ENCODE measurements around the gene COL18A1. TPM values are rescaled to one million over a fixed set of nuclear protein-coding genes. Genes with fewer than 3 reads are reported as not detected.
A peak's percentile ranks its signal among the peaks of the same experiment; 100 is the strongest.

The COL18A1 gene
- total and polyA plus RNA-seq, 4 donors: 62.5 to 309 (median 95.0) TPM

DNA sequence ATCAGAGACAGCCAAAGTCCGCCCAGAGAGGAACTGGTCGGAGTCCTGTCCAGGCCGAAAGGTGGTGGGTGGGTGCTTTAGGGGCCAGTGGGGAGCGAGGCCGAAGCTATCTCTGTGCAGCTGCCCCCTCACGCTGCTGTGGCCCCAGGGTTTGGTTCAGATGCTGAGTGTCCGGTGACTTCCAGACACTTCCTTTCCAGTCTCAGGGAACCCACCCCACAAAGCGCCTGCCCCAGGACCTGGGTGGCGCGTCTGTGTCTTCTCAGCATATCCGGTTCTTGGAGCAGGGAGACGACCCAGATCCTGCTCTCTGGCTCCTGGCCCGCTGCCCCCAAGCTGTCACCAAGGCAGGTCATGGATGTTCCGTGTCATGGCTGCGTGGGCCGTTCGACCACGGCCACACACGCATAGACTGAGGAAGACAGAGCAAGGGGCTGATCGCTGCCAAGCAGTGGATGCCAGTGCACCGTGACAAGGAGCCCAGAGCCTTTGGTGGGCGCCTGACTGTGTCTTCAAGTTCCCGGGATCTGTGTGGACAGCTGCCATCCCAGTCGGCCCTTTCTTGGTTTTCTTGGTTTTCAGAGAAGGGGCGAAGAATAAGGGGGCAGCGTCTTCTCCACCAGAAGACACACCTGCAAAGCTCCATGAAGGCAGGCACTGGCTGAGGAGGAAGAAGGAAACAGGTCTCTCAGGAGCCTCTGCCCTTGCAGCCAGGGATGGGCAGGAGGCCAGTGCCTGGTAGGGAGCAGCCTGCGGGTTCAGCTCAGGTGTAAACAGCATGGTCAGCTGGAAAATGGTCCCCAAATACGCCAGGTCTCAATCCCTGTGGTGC is 22.9 kb upstream of the COL18A1 start:
- Histone ChIP-seq H3K4me3 (ENCODE audit: low read depth, low read length) (no peak overlapping the region), H3K4me1 (ENCODE audit: control insufficient read depth, insufficient read depth, low read length) (peaks cover 25% of the 10 kb centered on the region), H3K9me3 (ENCODE audit: control insufficient read depth, insufficient read depth, low read length) (peaks cover 2% of the 10 kb centered on the region), H3K36me3 (ENCODE audit: control insufficient read depth, insufficient read depth, low read length) (no peaks in the 10 kb centered on the region), H3K27me3 (ENCODE audit: control insufficient read depth, insufficient read depth, low read length) (no peaks in the 10 kb centered on the region), H3K27ac (ENCODE audit: low read depth, low read length) (no peak overlapping the region)
- DNase-seq (ENCODE audit: low read depth in 4 of 6, low spot score in 6 of 6): no peak
- WGBS (ENCODE audit: insufficient coverage): 90% methylated on average over 22 of the region's 28 CpGs

DNA sequence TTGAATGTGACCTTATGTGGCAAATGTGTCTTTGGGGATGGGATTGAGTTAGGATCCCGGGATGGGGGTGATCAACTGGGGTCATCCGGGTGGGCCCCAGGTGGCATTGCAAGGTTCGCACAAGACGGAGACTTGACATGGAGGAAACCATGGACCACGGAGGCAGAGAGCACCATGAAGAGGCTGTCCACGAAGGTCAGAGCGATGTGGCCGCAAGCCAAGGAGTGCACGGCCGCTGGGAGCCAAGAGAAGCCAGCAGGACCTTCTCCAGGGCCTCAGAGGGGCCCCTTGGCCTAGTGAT is 22.3 kb upstream of the COL18A1 start:
- Histone ChIP-seq H3K27ac (ENCODE audit: low read depth, low read length) (no peak overlapping the region), H3K36me3 (ENCODE audit: control insufficient read depth, insufficient read depth, low read length) (no peaks in the 10 kb centered on the region), H3K4me1 (ENCODE audit: control insufficient read depth, insufficient read depth, low read length) (peaks cover 31% of the 10 kb centered on the region), H3K9me3 (ENCODE audit: control insufficient read depth, insufficient read depth, low read length) (no peaks in the 10 kb centered on the region), H3K27me3 (ENCODE audit: control insufficient read depth, insufficient read depth, low read length) (no peaks in the 10 kb centered on the region), H3K4me3 (ENCODE audit: low read depth, low read length) (no peak overlapping the region)
- DNase-seq (ENCODE audit: low read depth in 4 of 6, low spot score in 6 of 6): no peak
- 95% methylated on average over 10 of the region's 10 CpGs for WGBS (ENCODE audit: insufficient coverage)

DNA sequence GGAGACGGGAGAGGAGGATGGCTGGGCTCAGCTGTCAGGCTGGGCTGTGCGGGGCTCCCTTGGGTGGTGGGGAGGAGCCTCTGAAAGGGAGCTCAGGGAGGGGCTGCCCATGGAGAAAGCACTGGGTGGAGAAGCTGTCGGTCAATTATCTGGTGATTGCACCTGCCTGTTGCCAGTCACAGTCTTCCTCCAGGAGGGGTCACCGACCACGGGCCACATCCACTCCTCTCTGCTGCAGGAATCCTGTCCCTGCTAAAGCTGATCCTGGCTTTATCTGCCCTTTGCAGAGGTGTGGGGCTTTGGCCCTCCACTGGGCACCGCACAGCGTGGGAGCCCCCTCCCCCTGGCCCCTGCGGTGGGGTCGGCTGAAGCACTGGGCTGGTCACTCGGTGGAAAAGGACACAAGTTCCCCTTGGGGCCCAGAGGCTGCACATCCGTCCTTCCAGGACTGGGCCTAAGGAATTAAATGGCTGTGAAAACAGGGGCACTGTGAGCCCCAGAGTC is 21.8 kb upstream of the COL18A1 start:
- Histone ChIP-seq H3K36me3 (ENCODE audit: control insufficient read depth, insufficient read depth, low read length) (no peaks in the 10 kb centered on the region), H3K9me3 (ENCODE audit: control insufficient read depth, insufficient read depth, low read length) (no peaks in the 10 kb centered on the region), H3K4me1 (ENCODE audit: control insufficient read depth, insufficient read depth, low read length) (peaks cover 35% of the 10 kb centered on the region), H3K4me3 (ENCODE audit: low read depth, low read length) (no peak overlapping the region), H3K27ac (ENCODE audit: low read depth, low read length) (no peak overlapping the region), H3K27me3 (ENCODE audit: control insufficient read depth, insufficient read depth, low read length) (no peaks in the 10 kb centered on the region)
- no peak for DNase-seq (ENCODE audit: low read depth in 4 of 6, low spot score in 6 of 6)
- WGBS (ENCODE audit: insufficient coverage): 71% methylated on average over 11 of the region's 11 CpGs

DNA sequence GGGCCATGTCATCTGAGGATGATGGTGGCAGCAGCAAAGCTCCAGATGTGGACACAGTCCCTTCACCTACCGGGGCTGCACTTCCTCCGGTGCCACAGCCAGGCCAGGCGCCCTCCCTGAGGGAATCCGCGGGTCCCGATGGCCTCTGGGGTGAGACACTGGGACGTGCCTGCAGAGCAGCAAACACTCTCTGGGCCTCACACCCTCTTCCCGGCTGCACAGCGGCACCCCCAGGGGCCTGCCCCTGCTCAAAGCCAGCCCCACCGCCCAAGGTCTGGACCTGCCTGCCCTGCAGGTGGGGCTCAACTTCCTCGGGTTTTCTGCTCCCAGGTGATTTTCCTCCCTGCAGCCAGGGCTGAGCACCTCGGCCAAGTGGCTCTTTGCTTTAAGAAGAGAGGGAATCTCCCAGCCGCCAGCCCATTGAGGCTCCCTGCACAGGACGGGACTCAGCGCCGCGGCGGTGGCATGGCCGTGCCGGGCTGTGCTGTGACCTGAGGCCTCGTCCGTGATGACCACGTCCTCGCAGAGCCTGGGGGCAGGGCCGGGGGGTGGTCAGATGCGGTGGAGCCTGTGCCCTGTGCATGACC is 21.3 kb upstream of the COL18A1 start:
- Histone ChIP-seq H3K36me3 (ENCODE audit: control insufficient read depth, insufficient read depth, low read length) (no peaks in the 10 kb centered on the region), H3K27me3 (ENCODE audit: control insufficient read depth, insufficient read depth, low read length) (no peaks in the 10 kb centered on the region), H3K4me1 (ENCODE audit: control insufficient read depth, insufficient read depth, low read length) (peaks cover 33% of the 10 kb centered on the region), H3K4me3 (ENCODE audit: low read depth, low read length) (no peak overlapping the region), H3K9me3 (ENCODE audit: control insufficient read depth, insufficient read depth, low read length) (no peaks in the 10 kb centered on the region), H3K27ac (ENCODE audit: low read depth, low read length) (no peak overlapping the region)
- no peak for DNase-seq (ENCODE audit: low read depth in 4 of 6, low spot score in 6 of 6)
- 57% methylated on average over 26 of the region's 26 CpGs for WGBS (ENCODE audit: insufficient coverage)

DNA sequence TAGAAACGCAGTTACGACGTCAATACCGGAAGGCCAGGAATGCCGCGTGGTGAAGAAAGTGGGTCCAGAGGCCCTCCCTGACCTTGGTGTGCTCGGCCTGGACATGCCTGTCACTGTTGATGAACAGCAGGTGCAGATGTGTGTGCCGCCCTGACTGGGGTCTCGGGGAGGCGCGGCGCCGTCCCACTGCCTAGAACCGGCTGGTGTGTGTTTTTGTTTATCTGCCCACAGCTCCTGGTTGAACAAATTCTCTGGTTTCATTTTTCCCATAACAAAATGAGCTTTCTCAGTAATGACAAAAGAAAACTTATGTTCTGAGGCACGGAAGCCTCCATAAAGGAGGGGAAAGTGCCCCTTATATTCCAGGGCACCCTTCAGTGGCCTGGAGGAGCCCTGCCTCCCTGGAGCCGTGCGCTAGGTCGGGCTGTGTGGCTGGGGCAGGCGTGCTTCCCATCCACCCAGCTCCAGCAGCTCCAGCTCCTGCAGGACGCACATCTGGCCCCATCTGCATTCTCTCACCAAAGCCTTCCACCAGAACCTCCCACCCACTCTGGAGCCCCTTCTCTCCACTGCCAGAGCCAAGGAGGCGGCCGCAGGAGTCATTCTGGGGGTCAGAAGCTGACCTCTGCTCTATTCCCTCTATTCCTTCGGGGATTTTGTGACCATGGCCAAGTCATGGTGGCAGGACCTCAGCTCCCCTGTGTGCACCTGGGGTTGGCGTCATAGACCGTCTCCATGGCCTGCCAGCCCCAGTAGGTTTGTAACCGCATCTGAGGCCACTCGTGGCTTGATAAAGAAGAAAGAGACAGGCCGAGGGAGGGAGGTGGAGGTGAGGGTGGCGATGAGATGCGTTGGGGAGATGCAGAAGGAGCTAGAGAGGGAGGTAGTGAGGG is 20.1 kb upstream of the COL18A1 start:
- Histone ChIP-seq H3K4me1 (ENCODE audit: control insufficient read depth, insufficient read depth, low read length) (peaks cover 31% of the 10 kb centered on the region), H3K27ac (ENCODE audit: low read depth, low read length) (no peak overlapping the region), H3K27me3 (ENCODE audit: control insufficient read depth, insufficient read depth, low read length) (no peaks in the 10 kb centered on the region), H3K36me3 (ENCODE audit: control insufficient read depth, insufficient read depth, low read length) (no peaks in the 10 kb centered on the region), H3K9me3 (ENCODE audit: control insufficient read depth, insufficient read depth, low read length) (no peaks in the 10 kb centered on the region), H3K4me3 (ENCODE audit: low read depth, low read length) (no peak overlapping the region)
- DNase-seq (ENCODE audit: low read depth in 4 of 6, low spot score in 6 of 6): no peak
- WGBS (ENCODE audit: insufficient coverage): 82% methylated on average over 21 of the region's 30 CpGs

DNA sequence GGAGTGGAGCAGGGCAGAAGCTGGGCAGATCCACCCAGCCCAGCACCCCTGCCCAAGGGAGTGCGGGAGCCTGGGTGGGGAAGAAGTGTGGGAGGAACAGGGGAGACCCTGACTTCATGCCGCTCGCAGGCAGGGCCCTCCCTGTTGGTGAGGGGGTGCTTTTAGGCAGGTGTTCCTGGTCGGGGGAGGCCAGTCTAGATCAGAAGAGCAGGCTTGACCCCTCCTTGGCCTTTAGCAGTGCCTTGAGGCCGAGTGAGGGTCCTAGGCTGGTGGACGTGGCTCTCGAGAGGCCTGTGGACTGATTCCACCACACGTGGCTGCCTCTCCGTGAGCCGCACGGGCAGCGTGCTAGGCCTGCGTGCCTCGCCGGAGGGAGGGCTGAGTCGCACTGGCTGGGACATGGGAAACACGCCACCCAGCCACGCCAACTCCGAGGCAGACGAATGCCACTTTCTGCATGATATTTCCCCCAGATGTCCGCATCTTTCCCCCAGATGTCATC is 19.4 kb upstream of the COL18A1 start:
- Histone ChIP-seq H3K4me3 (ENCODE audit: low read depth, low read length) (no peak overlapping the region), H3K9me3 (ENCODE audit: control insufficient read depth, insufficient read depth, low read length) (no peaks in the 10 kb centered on the region), H3K4me1 (ENCODE audit: control insufficient read depth, insufficient read depth, low read length) (peaks cover 31% of the 10 kb centered on the region), H3K36me3 (ENCODE audit: control insufficient read depth, insufficient read depth, low read length) (no peaks in the 10 kb centered on the region), H3K27ac (ENCODE audit: low read depth, low read length) (no peak overlapping the region), H3K27me3 (ENCODE audit: control insufficient read depth, insufficient read depth, low read length) (no peaks in the 10 kb centered on the region)
- no peak for DNase-seq (ENCODE audit: low read depth in 4 of 6, low spot score in 6 of 6)
- 93% methylated on average over 21 of the region's 21 CpGs for WGBS (ENCODE audit: insufficient coverage)

DNA sequence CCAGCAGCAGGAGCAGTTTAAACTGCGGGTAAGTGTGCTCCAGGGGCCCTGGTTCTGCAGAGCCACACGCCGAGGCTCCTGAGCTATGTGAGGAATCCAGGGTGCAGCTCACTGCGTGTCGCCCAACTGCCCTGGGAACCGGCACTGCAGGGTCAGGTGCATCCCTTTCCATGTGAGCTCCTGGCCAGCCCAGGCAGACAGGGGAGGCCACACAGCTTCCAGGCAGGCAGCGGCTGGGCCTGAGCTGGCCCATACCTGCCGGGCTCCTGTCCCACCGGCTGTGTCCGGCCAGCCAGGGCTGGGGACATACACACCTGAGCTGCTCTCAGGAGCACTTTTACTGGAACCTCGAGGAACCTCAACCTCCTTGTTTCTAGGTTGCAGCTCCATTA is 18.6 kb upstream of the COL18A1 start:
- no peaks in the 10 kb centered on the region for H3K36me3 ChIP-seq (ENCODE audit: control insufficient read depth, insufficient read depth, low read length)
- H3K4me3 ChIP-seq (ENCODE audit: low read depth, low read length): no peak overlapping the region
- H3K4me1 ChIP-seq (ENCODE audit: control insufficient read depth, insufficient read depth, low read length): peaks cover 31% of the 10 kb centered on the region
- WGBS (ENCODE audit: insufficient coverage): 83% methylated on average over 11 of the region's 11 CpGs
- no peaks in the 10 kb centered on the region for H3K27me3 ChIP-seq (ENCODE audit: control insufficient read depth, insufficient read depth, low read length)
- H3K9me3 ChIP-seq (ENCODE audit: control insufficient read depth, insufficient read depth, low read length): no peaks in the 10 kb centered on the region
- DNase-seq (ENCODE audit: low read depth in 4 of 6, low spot score in 6 of 6): no peak
- H3K27ac ChIP-seq (ENCODE audit: low read depth, low read length): no peak overlapping the region

DNA sequence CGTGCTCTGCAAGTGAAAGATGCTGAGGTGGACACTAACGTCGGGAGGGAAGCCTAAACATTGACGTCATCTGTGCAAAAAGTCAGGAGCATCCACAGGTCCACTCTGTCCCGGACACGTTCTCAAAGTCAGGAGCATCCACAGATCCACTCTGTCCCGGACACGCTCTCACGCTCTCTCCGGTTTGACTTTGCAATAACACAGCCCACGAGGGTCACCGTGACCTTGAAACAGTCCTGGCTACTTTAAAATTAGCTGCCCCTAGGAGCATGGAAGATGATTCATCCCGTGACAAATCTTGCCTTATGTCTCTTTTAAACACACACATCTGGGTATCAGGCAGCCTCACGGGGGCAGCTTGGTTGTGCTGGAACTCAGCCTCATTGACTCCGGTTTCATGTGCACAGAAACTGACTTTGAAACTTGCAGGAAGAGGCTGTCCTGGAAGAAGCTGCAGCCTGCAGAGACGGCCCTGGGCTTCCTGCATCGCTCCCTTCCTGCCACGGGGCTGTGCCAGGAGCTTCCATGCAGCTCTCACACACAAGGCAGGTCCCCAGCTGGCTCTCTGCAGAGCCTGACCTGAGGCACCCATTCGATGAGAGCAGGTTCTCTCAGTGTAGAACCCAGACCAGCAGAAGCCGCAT is 18.1 kb upstream of the COL18A1 start:
- Histone ChIP-seq H3K27me3 (ENCODE audit: control insufficient read depth, insufficient read depth, low read length) (no peaks in the 10 kb centered on the region), H3K4me1 (ENCODE audit: control insufficient read depth, insufficient read depth, low read length) (peaks cover 31% of the 10 kb centered on the region), H3K9me3 (ENCODE audit: control insufficient read depth, insufficient read depth, low read length) (no peaks in the 10 kb centered on the region), H3K27ac (ENCODE audit: low read depth, low read length) (peak overlapping the region; percentile 33), H3K36me3 (ENCODE audit: control insufficient read depth, insufficient read depth, low read length) (no peaks in the 10 kb centered on the region), H3K4me3 (ENCODE audit: low read depth, low read length) (no peak overlapping the region)
- DNase-seq (ENCODE audit: low read depth in 4 of 6, low spot score in 6 of 6): peak in 2 of 6 donors; percentile 32 to 62
- 58% methylated on average over 20 of the region's 20 CpGs for WGBS (ENCODE audit: insufficient coverage)

DNA sequence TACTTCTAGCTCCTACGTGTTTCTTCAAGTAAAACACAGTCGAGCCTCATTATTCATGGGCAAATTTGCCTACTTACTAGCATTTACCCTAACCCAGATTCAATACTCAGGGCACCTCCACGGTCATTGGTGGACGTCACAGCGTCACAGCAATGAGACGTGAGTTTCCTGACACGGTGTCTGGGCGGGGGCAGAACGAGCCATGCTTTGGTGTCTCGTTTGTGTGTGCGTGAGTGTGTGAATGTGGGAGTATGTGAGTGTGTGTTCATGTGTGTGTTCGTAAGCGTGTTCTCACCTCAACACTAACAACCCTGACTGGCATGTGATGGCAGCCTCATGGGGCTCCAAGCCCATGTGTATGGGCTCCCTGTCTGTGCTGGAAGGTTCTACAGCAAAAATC is 17.5 kb upstream of the COL18A1 start:
- Histone ChIP-seq H3K36me3 (ENCODE audit: control insufficient read depth, insufficient read depth, low read length) (no peaks in the 10 kb centered on the region), H3K27me3 (ENCODE audit: control insufficient read depth, insufficient read depth, low read length) (no peaks in the 10 kb centered on the region), H3K27ac (ENCODE audit: low read depth, low read length) (peak overlapping the region; percentile 61), H3K9me3 (ENCODE audit: control insufficient read depth, insufficient read depth, low read length) (no peaks in the 10 kb centered on the region), H3K4me3 (ENCODE audit: low read depth, low read length) (no peak overlapping the region), H3K4me1 (ENCODE audit: control insufficient read depth, insufficient read depth, low read length) (peaks cover 31% of the 10 kb centered on the region)
- WGBS (ENCODE audit: insufficient coverage): 93% methylated on average over 8 of the region's 13 CpGs
- DNase-seq (ENCODE audit: low read depth in 4 of 6, low spot score in 6 of 6): no peak

Data from spinal cord (tissue), 10 donors.